ENCODE data around the gene SLC22A8.
"Not testable (repeated sequence)": the region's sequence is repeated elsewhere in the genome, so short reads cannot be mapped to it uniquely, and the experiment has no call there.

Gene SLC22A8, protein sequence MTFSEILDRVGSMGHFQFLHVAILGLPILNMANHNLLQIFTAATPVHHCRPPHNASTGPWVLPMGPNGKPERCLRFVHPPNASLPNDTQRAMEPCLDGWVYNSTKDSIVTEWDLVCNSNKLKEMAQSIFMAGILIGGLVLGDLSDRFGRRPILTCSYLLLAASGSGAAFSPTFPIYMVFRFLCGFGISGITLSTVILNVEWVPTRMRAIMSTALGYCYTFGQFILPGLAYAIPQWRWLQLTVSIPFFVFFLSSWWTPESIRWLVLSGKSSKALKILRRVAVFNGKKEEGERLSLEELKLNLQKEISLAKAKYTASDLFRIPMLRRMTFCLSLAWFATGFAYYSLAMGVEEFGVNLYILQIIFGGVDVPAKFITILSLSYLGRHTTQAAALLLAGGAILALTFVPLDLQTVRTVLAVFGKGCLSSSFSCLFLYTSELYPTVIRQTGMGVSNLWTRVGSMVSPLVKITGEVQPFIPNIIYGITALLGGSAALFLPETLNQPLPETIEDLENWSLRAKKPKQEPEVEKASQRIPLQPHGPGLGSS

DNA sequence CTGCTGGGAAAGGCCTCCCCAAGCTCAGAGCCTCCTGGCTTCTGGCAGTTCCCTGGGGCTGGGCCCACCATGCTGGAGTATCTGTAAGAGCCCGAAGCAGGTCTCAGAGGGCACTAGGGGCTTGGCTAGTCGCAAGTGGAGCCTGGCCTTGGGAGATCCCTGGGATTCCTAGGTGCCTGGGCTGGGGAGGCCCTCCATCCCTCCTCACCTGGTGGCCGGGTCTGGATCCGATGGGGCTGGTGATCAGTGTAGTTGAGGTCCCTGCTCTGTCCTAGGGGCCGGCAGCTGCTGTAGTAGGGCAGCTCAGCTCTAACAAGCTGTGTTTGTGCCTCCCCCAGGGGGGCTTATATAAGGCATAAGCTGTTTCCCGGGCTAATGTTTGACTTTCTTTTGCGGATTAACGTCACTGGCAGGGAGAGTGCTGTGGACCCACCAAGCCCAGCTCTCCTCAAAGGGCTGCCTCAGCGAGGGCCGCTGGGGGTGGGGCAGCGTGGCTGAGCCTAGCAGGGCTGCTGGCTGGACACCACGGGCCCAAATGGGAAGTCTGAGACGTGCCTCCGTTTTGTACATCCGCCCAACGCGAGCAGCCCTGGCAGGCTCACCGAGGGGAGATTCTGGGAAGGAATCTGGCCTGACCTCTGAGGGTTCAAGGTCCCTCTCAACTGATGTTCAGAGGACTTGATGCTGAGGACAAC lies at the start of gene SLC22A8:
Gene SLC22A8 (minus strand): TSS at position 321 of the 695 bp plus-strand sequence. CDS start 883 bp downstream, outside the sequence.
- in situ Hi-C loops (cut with HindIII; ENCODE audit: low sequenced_read_pairs), result no loop called here

DNA sequence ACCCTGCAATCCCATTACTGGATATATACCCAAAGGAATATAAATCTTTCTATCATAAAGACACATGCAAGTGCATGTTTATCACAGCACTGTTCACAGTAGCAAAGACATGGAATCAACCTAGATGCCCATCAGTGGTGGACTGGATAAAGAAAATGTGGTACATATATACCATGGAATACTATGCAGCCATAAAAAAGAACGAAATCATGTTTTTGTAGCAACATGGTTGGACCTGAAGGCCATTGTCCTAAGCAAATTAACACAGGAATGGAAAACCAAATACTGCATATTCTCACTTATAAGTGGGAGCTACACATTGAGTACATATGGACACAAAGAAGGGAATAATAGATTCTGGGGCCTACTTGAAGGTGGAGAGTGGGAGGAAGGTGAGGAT lies 30.6 kb upstream of the SLC22A8 start:
- in situ Hi-C loops (cut with HindIII; ENCODE audit: low sequenced_read_pairs), result not testable (repeated sequence)

DNA sequence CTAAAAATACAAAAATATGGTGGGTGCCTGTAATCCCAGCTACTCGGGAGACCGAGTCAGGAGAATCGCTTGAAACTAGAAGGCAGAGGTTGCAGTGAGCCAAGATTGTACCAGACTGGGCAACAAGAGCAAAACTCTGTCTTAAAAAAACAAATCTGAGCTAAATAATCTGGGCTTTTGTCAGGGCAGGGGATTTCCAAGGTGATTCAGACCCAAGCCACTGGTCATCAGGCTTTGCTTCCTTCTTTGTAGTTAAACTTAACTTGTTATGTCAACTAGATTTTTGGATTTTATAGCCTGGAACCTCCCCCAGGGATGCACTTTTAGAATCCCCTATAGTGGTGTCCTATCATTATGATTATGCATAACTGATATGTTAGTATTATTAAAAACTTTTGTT lies 27.0 kb upstream of the SLC22A8 start:
- in situ Hi-C loops (cut with HindIII; ENCODE audit: low sequenced_read_pairs), result no loop called here

DNA sequence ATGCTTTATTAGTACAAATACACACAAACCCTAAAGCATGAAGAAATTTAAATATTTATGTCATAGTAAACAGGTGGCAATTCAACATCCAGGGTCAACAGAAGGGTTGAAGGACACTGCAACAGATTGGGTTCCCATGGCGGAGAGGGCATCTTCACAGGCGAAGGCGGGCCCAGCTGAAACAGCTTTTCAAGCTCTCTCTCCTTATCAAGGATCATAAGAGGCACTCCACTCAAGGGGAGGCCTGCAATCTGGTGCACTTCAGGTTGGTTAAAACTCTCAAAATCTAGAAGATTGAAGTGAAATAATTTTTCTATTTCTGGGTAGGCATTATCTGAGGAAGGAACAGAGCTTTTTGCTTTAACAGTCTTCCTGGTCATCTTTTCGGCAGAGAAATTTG lies 16.8 kb upstream of the SLC22A8 start:
- in situ Hi-C loops (cut with HindIII; ENCODE audit: low sequenced_read_pairs), result no loop called here

DNA sequence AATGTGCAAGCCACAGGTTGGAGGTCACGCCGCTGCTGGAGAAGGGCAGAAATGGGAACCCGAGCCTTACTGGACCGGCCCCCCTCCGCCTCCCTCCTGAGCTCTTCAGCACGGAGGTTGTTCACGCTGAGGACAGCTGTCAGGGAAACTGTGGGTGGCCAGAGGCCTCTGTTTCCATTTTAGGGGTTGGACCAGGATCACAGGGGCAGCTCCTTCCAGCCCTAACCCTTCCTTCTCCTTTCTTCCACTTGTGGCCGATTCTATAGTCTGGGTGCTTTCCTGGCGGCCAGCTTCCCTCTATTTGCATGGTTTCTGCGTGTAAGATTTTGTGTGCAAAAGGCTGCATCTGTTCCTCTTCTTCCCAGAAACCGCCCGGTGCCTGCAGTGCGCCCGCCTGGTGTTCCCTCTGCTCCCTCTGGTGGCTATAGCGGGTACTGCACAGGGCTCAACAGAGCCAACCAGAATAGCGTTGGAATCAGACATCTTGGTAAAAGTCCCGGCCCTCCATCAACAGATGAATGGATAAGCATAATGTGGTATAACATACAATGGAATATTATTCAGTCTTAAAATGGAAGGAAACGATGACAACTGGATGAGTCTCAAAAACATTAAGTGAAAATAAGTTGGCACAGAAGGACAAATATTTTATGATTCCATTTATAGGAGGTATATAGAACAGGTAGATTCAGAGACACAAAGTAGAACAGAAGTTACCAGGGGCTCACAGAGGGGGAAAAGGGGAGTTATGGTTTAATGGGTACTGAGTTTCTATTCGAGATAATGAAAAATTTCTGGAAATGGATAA lies 8.4 kb upstream of the SLC22A8 start:
- in situ Hi-C loops (cut with HindIII; ENCODE audit: low sequenced_read_pairs), result no loop called here

DNA sequence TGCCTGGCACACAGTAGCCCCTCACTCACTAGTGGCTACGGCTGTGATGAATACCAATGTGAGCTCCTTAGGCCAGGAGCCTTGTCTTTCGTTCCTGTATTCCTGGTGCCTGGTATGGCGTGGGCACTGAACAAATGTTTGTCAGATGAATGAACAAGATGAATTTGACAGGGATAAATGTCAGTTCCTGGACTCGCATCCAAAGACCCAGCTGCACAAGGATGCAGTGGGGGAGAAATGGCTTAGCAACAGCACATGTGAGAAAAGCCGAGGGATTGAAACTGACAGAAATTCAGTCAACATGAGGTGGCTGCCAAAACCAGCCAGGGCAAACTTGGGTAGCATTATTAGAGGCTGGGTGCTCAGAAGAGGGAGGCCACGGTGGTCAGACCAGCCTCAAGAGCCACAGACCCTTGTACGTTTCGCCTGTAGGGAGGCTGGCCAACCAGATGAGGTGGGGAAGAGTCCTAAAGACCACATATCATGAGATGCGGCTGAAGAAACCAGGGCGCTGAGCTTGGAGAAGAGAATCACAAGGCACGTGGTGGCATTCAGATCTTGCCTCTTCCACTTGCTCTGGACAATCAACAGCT lies 7.7 kb upstream of the SLC22A8 start:
- in situ Hi-C loops (cut with HindIII; ENCODE audit: low sequenced_read_pairs), result no loop called here

DNA sequence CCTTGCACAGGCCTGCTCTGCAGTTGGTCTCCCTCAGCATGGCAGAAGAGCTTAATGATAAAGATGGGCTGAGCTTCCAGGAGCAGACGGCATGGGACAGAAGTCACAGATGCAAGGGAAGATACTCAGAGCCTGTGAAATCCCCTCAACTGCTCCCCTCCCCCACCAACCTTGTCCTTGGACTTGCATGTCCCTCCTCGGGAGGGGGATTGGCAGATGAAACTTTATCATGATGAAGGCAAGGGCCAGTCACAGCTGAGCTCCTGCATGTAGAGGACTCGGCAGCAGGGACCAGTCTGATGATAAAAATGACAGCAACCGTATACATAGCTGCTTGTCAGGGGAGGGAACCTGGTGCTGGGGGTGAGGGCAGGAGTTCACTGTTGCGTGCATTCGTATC lies 6.8 kb upstream of the SLC22A8 start:
- in situ Hi-C loops (cut with HindIII; ENCODE audit: low sequenced_read_pairs), result no loop called here

DNA sequence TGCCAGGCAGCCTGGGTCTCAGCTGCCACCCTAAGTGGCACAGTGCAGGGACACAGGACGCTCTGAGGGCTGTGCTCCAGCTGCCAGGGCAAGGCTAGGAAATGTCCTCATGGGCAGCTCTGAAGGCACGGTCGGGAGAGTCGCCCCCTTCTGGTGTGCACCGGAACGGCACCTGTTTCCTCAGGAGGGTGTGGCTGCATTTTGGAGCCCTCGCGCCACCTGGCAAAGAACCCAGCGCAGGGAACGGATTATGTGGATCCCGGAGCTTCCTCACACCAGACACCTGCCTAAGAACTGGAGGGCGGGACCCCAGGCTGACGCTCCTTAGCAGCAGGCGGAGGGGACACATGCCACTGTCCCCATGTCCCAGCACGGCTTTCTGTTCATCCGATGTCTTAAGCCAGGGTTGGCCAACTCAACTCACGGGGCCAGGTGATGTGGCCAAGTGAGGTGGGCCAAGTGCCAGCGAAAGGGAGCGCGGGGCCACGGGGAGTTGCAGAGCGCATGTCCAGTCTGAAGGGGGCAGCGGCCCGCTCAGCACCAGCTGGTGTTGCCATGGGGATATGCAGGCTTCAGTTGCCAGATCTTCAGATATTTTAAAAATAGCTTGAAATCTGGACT lies 5.1 kb upstream of the SLC22A8 start:
- in situ Hi-C loops (cut with HindIII; ENCODE audit: low sequenced_read_pairs), result no loop called here

DNA sequence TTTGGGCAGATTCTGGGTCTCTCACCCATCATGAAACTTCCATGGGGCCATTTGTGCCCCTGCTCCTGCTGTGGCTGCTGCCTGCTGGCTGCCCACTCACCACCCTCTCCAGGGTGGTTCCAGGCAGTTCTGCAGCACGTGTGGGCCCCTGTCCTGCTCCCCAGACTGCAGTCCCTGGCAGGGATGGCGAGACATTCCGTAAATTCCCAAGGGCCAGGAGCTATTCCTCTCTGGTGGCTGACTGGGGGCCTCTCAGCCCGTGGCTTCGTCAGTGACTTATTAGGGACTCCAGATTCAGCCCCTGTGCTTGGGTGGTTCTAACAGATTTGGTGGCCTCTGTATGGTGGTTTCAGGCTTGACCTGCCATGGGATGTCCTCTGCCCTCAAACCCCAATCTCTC lies 3.9 kb upstream of the SLC22A8 start:
- in situ Hi-C loops (cut with HindIII; ENCODE audit: low sequenced_read_pairs), result no loop called here

DNA sequence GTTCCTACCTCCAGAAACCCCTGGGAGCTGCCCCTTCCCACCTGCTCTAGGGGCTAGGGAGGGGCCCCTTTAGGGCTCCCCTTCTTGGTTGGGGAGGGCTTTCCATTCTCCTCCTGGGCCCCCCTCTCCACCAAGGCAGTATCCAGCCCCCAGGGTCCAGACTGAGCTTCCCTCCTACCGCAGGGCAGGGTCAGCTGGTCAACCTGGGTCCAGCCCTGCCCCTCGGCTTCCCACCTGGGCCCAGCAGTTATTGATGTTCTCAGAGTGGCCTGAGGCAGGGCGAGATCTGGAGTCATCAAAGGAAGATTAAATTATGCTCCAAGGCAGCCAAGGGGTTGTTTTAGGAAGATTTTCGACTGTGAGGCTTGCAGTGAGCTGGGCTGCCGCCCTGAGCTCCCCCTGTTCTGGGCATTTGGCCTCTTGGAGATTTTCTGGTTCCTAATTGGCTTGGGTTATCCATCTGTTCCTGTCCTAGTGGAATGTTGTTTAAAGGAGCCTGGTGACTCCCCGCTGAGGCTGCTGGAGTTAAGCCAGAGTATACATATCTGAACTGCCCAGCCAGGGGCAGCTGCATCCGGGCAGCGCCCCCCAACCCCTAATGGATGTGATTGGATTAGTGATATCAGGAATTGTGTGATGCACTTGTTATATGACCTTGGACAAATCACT lies 1.8 kb upstream of the SLC22A8 start:
- in situ Hi-C loops (cut with HindIII; ENCODE audit: low sequenced_read_pairs), result no loop called here

DNA sequence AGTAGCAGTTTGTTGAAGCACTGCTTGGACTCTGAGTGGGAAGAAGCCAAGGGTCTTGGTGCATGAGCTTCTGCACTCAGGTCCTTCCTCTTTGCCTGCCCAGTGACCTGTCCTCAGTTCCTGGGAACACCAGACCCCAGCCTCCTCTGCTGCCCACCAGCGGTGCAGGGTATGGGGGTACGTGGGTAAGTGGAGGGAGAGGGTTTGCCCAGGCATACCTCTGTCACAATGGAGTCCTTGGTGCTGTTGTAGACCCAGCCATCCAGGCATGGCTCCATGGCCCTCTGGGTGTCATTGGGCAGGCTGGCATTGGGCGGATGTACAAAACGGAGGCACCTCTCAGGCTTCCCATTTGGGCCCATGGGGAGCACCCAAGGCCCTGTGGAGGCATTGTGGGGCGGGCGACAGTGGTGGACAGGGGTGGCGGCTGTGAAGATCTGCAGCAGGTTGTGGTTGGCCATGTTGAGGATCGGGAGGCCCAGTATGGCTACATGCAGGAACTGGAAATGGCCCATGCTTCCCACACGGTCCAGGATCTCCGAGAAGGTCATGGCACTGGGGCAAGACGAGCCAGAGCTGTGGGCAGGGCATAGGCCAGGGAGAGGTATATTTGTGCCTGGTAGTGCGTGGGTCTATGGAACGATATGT lies 1.1 kb downstream of the SLC22A8 start:
- in situ Hi-C loops (cut with HindIII; ENCODE audit: low sequenced_read_pairs), result no loop called here

DNA sequence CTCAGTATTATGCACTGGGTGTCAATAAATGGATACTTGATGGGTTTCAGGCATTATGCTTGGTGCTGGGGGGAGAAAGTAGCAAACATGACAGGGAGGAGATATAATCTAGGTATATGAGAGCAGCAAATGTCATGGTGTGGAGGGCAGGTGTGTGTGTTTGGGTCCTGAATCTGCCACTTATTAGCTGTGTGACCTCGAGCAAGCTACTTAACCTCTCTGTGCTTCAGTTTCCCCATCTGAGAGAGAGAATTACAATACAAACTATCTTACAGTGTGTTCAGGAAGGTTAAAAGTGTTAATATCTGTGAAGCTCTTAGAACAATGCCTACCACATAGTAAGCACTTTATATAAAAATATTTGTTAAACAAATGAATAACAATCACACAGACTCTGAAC lies 2.8 kb downstream of the SLC22A8 start:
- in situ Hi-C loops (cut with HindIII; ENCODE audit: low sequenced_read_pairs), result no loop called here

DNA sequence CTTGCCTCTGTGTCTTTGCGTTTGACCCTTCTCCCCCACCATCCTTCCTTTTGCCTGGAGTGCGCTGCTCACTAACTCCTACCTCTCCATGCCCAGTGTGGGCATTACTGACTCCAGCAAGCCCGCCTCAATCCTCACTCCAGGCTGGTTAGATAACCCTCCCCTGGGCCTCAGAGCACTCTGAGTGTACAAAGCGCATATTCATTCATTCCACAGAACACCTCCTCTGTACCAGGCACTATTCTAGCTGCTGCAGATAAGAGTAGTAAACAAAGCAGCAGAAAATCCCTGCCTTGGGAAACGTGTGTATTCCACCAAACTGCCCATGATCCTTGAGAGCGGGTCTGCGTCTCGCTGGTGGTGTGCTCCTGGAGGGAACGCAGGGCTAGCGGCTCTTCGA lies 3.2 kb downstream of the SLC22A8 start:
- in situ Hi-C loops (cut with HindIII; ENCODE audit: low sequenced_read_pairs), result no loop called here

DNA sequence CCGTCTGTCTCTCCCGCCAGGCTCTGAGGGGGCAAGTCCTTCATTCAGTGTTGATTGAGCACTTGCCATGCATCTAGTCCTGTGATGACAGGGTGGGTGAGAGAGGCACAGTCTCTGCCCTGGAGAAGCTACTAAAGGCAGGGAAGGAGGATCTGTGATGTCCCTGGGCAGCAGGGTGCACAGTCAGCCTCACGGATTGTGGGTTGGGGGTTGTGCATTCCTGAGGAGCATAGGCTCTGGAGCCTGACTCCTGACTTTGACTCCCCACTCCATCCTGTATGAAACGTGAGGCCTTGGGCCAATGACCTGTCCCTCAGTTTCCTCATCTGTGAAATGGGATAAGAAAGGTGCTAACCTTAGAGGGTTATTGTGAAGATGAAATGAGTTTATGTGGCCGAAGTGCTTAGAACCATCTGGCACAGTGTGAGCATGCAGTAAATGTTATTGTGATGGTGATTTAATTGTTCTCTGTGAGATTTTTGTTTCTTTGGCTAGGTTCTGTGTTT lies 4.7 kb downstream of the SLC22A8 start:
- in situ Hi-C loops (cut with HindIII; ENCODE audit: low sequenced_read_pairs), result no loop called here

DNA sequence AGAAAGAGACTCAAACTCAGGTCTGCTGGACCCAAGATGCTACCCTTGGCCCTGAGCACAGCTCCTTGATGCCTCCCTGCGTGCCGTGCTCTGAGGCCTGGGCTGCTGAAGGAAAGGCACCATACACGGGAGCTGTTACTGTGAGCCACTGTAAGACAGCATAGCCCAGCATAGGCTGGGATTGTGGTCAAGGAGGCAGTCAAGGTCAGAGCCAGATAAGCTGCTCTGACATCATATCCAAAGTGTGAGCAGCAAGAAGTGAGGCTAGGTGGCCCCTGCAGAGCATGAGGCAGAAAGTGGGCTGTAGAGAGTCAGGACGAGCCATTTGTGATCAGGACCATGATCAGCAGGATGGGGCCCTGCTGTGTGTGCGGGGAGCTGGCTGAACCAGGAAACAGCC lies 7.7 kb downstream of the SLC22A8 start:
- in situ Hi-C loops (cut with HindIII; ENCODE audit: low sequenced_read_pairs), result loop anchor here (10.0 kb wide), 1 partner anchor 83 kb away; the partner anchor contains the start of gene CHRM1

DNA sequence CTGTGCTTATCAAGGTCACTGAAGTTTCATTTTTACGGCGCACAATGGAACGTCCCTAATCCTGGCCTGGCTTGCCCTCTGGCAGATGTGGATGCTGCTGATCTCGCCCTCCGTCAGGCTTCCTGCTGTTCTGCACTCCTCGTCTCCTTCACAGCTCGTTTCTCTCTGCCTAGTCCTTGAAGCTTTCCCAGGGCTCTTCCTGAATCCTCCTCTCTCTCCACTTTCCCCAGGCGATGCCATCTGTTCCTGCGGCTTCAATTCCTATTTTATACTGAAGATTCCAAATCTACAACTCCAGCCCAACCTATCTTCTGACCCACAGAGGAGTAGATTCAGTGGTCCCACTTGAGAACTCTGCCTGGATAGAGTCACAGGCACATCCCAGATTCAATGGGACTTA lies 14.2 kb downstream of the SLC22A8 start:
- in situ Hi-C loops (cut with HindIII; ENCODE audit: low sequenced_read_pairs), result loop anchor here (10.0 kb wide), 1 partner anchor 77 kb away; the partner anchor contains the start of gene CHRM1

DNA sequence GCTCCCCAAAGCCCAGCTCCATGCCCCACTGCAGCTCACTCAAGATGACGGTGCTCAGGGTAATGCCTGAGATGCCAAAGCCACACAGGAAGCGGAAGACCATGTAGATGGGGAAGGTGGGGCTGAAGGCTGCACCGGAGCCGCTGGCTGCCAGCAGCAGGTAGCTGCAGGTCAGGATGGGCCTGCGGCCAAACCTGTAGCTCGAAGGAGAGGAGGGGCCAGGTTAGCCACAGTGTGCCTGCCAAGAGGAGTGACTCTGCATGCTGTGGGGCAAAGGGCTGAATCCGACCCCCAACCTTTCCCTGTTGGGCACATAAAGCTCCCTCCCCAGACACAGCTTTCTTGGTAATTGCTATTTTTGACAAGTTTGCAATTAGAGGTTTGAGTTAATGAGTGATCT lies 16.0 kb downstream of the SLC22A8 start:
- in situ Hi-C loops (cut with HindIII; ENCODE audit: low sequenced_read_pairs), result loop anchor here (10.0 kb wide), 1 partner anchor 75 kb away; the partner anchor contains the start of gene CHRM1

DNA sequence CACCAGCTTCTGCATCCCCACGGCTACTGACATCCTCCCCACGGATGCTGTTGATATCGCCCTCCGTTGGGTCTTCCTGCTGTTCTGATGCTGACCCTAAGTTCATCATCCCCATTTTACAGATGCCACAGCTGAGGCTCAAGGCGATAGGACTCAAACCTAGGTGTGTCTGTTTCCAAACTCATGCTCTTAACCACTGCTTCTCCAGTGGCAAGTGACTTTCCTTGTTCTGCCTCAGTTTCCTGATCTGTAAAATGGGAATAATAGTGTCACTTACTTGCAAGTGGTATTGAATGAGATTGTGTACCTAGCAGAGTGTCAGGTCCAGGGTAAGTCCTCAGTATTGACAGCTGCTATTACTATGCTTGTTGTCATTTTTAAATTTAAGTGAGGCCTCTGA lies 16.5 kb downstream of the SLC22A8 start:
- in situ Hi-C loops (cut with HindIII; ENCODE audit: low sequenced_read_pairs), result no loop called here

DNA sequence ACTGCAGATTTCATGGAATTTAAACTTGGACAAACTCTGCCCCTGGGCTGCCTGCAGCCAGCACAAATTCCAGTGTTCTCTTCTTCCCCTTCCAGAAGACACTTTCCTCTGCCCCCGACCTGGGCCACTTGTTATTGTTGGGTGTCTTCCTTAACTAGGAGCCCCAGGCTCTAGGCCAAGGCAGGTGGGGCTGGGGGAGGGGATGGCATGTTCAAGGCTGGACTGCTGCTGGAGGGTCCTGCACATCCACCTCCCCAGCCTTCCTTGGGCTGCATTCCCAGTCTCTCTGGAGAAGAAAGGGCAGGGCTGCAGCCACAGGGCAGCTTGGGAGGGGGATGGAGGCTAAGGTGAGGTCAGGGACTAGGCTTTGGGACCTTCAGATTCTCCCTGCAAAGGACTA lies 19.4 kb downstream of the SLC22A8 start:
- in situ Hi-C loops (cut with HindIII; ENCODE audit: low sequenced_read_pairs), result no loop called here

Data from DLD1 (cell line).